ENCODE results near the gene PSEN2. TPM values are rescaled to one million over a fixed set of nuclear protein-coding genes. Genes with fewer than 3 reads are reported as not detected.

PSEN2 gene
- total RNA-seq, 1 experiment from 2014 or later, result 37.5 TPM

DNA sequence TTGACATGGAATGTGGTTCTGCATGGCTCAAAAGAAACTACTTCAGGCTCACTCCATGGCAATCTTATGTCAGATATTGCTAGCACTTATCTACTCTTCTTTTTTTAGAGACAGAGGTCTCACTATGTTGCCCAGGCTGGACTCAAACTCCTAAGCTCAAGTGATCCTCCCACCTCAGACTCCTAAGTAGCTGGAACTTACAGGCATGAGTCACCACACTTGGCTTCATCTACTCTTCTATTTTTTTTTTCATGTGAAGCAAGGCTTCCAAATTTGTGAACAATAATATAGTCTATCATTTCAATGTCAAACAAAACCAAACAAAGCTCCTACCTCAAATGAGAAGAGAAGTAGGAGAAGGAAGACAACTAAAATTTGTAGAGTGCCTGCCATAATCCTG lies 7.5 kb upstream of the PSEN2 start:
- H3K27ac Mint-ChIP-seq (ENCODE audit: unreplicated experiment), result no peak overlapping the region
- POLR2A ChIA-PET, result no interaction called here
- DNase-seq, result no peak
- BruUV-seq (replicated peaks), result no TSS peak
- no peak overlapping the region for H3K4me3 Mint-ChIP-seq (ENCODE audit: unreplicated experiment)
- H3K27me3 Mint-ChIP-seq (ENCODE audit: insufficient read depth, unreplicated experiment), result no peaks in the 10 kb centered on the region
- intact Hi-C loops (cut with micrococcal nuclease; ENCODE audit: unreplicated experiment), result no loop called here
- H3K36me3 ChIP-seq (ENCODE audit: control insufficient read depth, insufficient read depth, low read length), result no peaks in the 10 kb centered on the region
- no peak overlapping the region for H3K4me3 ChIP-seq (ENCODE audit: low read depth, low read length)
- peaks cover 7% of the 10 kb centered on the region for H3K9me3 Mint-ChIP-seq (ENCODE audit: unreplicated experiment)
- no peak for TF ChIP-seq CTCF (IDR thresholded peaks at IDR 0.05; ENCODE audit: insufficient read depth in 1 of 2, low read depth in 1 of 2, low read length in 1 of 2, severe bottlenecking in 1 of 2, unreplicated experiment in 1 of 2)
- no peaks in the 10 kb centered on the region for H3K4me1 Mint-ChIP-seq (ENCODE audit: low read depth, unreplicated experiment)
- CTCF ChIA-PET, result no interaction called here
- H3K36me3 Mint-ChIP-seq (ENCODE audit: insufficient read depth, unreplicated experiment), result no peaks in the 10 kb centered on the region
- H3K27me3 ChIP-seq (replicated peaks; ENCODE audit: control insufficient read depth, insufficient read depth, low read length), result no peaks in the 10 kb centered on the region
- peaks cover 19% of the 10 kb centered on the region for H3K4me1 ChIP-seq
- no peaks in the 10 kb centered on the region for H3K9me3 ChIP-seq

GRCh38 chr1:226863446-226863845 lies 7.0 kb upstream of the PSEN2 start:
- TF ChIP-seq CTCF (IDR thresholded peaks at IDR 0.05; ENCODE audit: insufficient read depth in 1 of 2, low read depth in 1 of 2, low read length in 1 of 2, severe bottlenecking in 1 of 2, unreplicated experiment in 1 of 2), result no peak
- Histone ChIP-seq H3K4me1 (peaks cover 19% of the 10 kb centered on the region), H3K9me3 (no peaks in the 10 kb centered on the region), H3K27me3 (replicated peaks; ENCODE audit: control insufficient read depth, insufficient read depth, low read length) (no peaks in the 10 kb centered on the region), H3K36me3 (ENCODE audit: control insufficient read depth, insufficient read depth, low read length) (no peaks in the 10 kb centered on the region), H3K4me3 (ENCODE audit: low read depth, low read length) (no peak overlapping the region)
- no peaks in the 10 kb centered on the region for H3K4me1 Mint-ChIP-seq (ENCODE audit: low read depth, unreplicated experiment)
- no peak overlapping the region for H3K4me3 Mint-ChIP-seq (ENCODE audit: unreplicated experiment)
- POLR2A ChIA-PET, result no interaction called here
- H3K27ac Mint-ChIP-seq (ENCODE audit: unreplicated experiment), result no peak overlapping the region
- no TSS peak for BruUV-seq (replicated peaks)
- CTCF ChIA-PET, result no interaction called here
- H3K9me3 Mint-ChIP-seq (ENCODE audit: unreplicated experiment), result peaks cover 7% of the 10 kb centered on the region
- H3K36me3 Mint-ChIP-seq (ENCODE audit: insufficient read depth, unreplicated experiment), result no peaks in the 10 kb centered on the region
- DNase-seq, result no peak
- intact Hi-C loops (cut with micrococcal nuclease; ENCODE audit: unreplicated experiment), result no loop called here
- H3K27me3 Mint-ChIP-seq (ENCODE audit: insufficient read depth, unreplicated experiment), result no peaks in the 10 kb centered on the region

GRCh38 chr1:226864311-226864710 lies 6.1 kb upstream of the PSEN2 start:
- Histone ChIP-seq H3K4me1 (peaks cover 19% of the 10 kb centered on the region), H3K36me3 (ENCODE audit: control insufficient read depth, insufficient read depth, low read length) (no peaks in the 10 kb centered on the region), H3K27me3 (replicated peaks; ENCODE audit: control insufficient read depth, insufficient read depth, low read length) (no peaks in the 10 kb centered on the region), H3K4me3 (ENCODE audit: low read depth, low read length) (no peak overlapping the region), H3K9me3 (no peaks in the 10 kb centered on the region)
- CTCF ChIA-PET, result no interaction called here
- no peaks in the 10 kb centered on the region for H3K36me3 Mint-ChIP-seq (ENCODE audit: insufficient read depth, unreplicated experiment)
- no peaks in the 10 kb centered on the region for H3K4me1 Mint-ChIP-seq (ENCODE audit: low read depth, unreplicated experiment)
- TF ChIP-seq CTCF (IDR thresholded peaks at IDR 0.05; ENCODE audit: insufficient read depth in 1 of 2, low read depth in 1 of 2, low read length in 1 of 2, severe bottlenecking in 1 of 2, unreplicated experiment in 1 of 2), result no peak
- DNase-seq, result no peak
- POLR2A ChIA-PET, result no interaction called here
- no peak overlapping the region for H3K4me3 Mint-ChIP-seq (ENCODE audit: unreplicated experiment)
- H3K27me3 Mint-ChIP-seq (ENCODE audit: insufficient read depth, unreplicated experiment), result no peaks in the 10 kb centered on the region
- intact Hi-C loops (cut with micrococcal nuclease; ENCODE audit: unreplicated experiment), result no loop called here
- H3K27ac Mint-ChIP-seq (ENCODE audit: unreplicated experiment), result no peak overlapping the region
- BruUV-seq (replicated peaks), result no TSS peak
- H3K9me3 Mint-ChIP-seq (ENCODE audit: unreplicated experiment), result peaks cover 7% of the 10 kb centered on the region

Data from Caco-2 (cell line).